BJ (cell line): Measurements from ENCODE around the gene UNC119. TPM values are rescaled to one million over a fixed set of nuclear protein-coding genes. Genes with fewer than 3 reads are reported as not detected.
"Not testable (repeated sequence)": the region's sequence is repeated elsewhere in the genome, so short reads cannot be mapped to it uniquely, and the experiment has no call there.

Experiments
- CTCF ChIA-PET: fragments of 350-600 bp; formaldehyde crosslinking; extraction: SDS; loops from one replicate; lab custom pipeline; 2021; ENCODE audit warnings: antibody characterized with exemption, inconsistent platforms; lab: Yijun Ruan, JAX
- POLR2A ChIA-PET: fragments of 300-600 bp; sonication (Branson Sonifier 250); formaldehyde crosslinking; extraction: SDS; loops from one replicate; lab custom pipeline; 2021; ENCODE audit warnings: antibody characterized with exemption; lab: Charles Lee
- DNase-seq: peaks from one replicate; pipeline ENCODE4 v3.0.0-alpha.2; 2011; ENCODE audit warnings: low read depth
- H3K27me3 ChIP-seq: 2 replicates; pipeline ENCODE4 v1.6.0; 2011; ENCODE audit warnings: low read length; ENCODE audit not compliant: control insufficient read depth, insufficient read depth
- H3K36me3 ChIP-seq: 2 replicates; pipeline ENCODE4 v1.5.1; 2011; ENCODE audit warnings: low read length; ENCODE audit not compliant: control insufficient read depth, insufficient read depth
- H3K4me3 ChIP-seq: 2 replicates; pipeline ENCODE4 v1.5.1; 2011; ENCODE audit warnings: low read depth, mild to moderate bottlenecking, control low read depth, low read length
- CTCF ChIP-seq: IDR thresholded peaks from 2 replicates; pipeline ENCODE4 v1.5.1; 2011; ENCODE audit warnings: low read depth, mild to moderate bottlenecking, control low read depth, inconsistent platforms, low read length, moderate library complexity; ENCODE audit not compliant: insufficient read depth
- polyA plus RNA-seq: library from polyadenylated mRNA; depleted of rRNA; stranded (reverse); fragments of >200 nt; gene quantifications from 2 replicates; pipeline ENCODE4 v1.2.3, GENCODE V29; 2011

The UNC119 gene
- polyA plus RNA-seq, 1 experiment = 150 TPM

- no peak for TF ChIP-seq CTCF
These were observed 25.2 kb downstream of the UNC119 start for GRCh38 chr17:28527181-28527681.

GRCh38 chr17:28526381-28526780, 26.0 kb downstream of the UNC119 start:
- Histone ChIP-seq H3K4me3 (no peak overlapping the region), H3K27me3 (peaks cover 6% of the 10 kb centered on the region), H3K36me3 (no peaks in the 10 kb centered on the region)
- DNase-seq = no peak
- TF ChIP-seq CTCF = no peak
- CTCF ChIA-PET = interaction anchor here (0.9 to 4.1 kb wide), 4 partner anchors 14 to 118 kb away, joined by 3 to 19 read pairs (median 3); no protein-coding TSS in a partner anchor
- POLR2A ChIA-PET = no interaction called here

More at GRCh38 chr17:28527181-28527681, 25.2 kb downstream of the UNC119 start:
- POLR2A ChIA-PET = no interaction called here
- CTCF ChIA-PET = interaction anchor here (0.8 to 4.1 kb wide), 4 partner anchors 13 to 117 kb away, joined by 3 to 19 read pairs (median 3); no protein-coding TSS in a partner anchor
- Histone ChIP-seq H3K36me3 (no peaks in the 10 kb centered on the region), H3K27me3 (peaks cover 2% of the 10 kb centered on the region; the same call in 1 of the 2 replicates), H3K4me3 (no peak overlapping the region)
- DNase-seq = no peak

GRCh38 chr17:28524476-28525424, 27.7 kb downstream of the UNC119 start:
- H3K27me3 ChIP-seq = peaks cover 6% of the 10 kb centered on the region
- CTCF ChIA-PET = no interaction called here
- TF ChIP-seq CTCF = no peak
- H3K36me3 ChIP-seq = no peaks in the 10 kb centered on the region
- peak; percentile 31 for DNase-seq
- POLR2A ChIA-PET = no interaction called here
- H3K4me3 ChIP-seq = no peak overlapping the region

GRCh38 chr17:28523876-28524275, 28.5 kb downstream of the UNC119 start:
- Histone ChIP-seq H3K4me3 (no peak overlapping the region), H3K36me3 (no peaks in the 10 kb centered on the region), H3K27me3 (peaks cover 6% of the 10 kb centered on the region)
- POLR2A ChIA-PET = no interaction called here
- no peak for DNase-seq
- CTCF ChIA-PET = interaction anchor here (0.6 to 1.8 kb wide), 3 partner anchors 17 to 40 kb away, joined by 3 to 5 read pairs (median 4); no protein-coding TSS in a partner anchor
- no peak for TF ChIP-seq CTCF

- Histone ChIP-seq H3K36me3 (no peaks in the 10 kb centered on the region), H3K4me3 (no peak overlapping the region), H3K27me3 (peaks cover 6% of the 10 kb centered on the region)
- ChIA-PET CTCF (interaction anchor here (0.6 to 1.8 kb wide), 4 partner anchors 12 to 40 kb away, joined by 3 to 5 read pairs (median 4); no protein-coding TSS in a partner anchor), POLR2A (no interaction called here)
- TF ChIP-seq CTCF = no peak
- no peak for DNase-seq
These were observed 29.2 kb downstream of the UNC119 start for GRCh38 chr17:28523186-28523585.

GRCh38 chr17:28522281-28522680, 30.1 kb downstream of the UNC119 start:
- H3K27me3 ChIP-seq, DNase-seq, H3K36me3 ChIP-seq, POLR2A ChIA-PET, H3K4me3 ChIP-seq: not testable (repeated sequence)
- CTCF ChIA-PET = interaction anchor here (1.0 to 1.8 kb wide), 2 partner anchors 12 to 27 kb away, joined by 3 to 5 read pairs; no protein-coding TSS in a partner anchor
